Putamen (tissue), 1 donor: ENCODE data around the gene FRMD4A.

Experiments
- DNase-seq: peaks from one replicate; pipeline ENCODE4 v3.0.0-alpha.2; 2016; ENCODE audit warnings: low spot score

The FRMD4A gene

GRCh38 chr10:13699216-13699615 lies 631.5 kb downstream of the FRMD4A start:
- DNase-seq, result no peak

- no peak for DNase-seq
These were observed 632.5 kb downstream of the FRMD4A start for GRCh38 chr10:13698217-13698616.

GRCh38 chr10:13696071-13696470 lies 634.7 kb downstream of the FRMD4A start:
- no peak for DNase-seq

- DNase-seq, result no peak
These were observed 635.1 kb downstream of the FRMD4A start for GRCh38 chr10:13695588-13695987.

- DNase-seq, result no peak
These were observed 636.7 kb downstream of the FRMD4A start for GRCh38 chr10:13693783-13694700.

- no peak for DNase-seq
These were observed 640.4 kb downstream of the FRMD4A start for GRCh38 chr10:13690281-13690825.

- no peak for DNase-seq
These were observed 644.4 kb downstream of the FRMD4A start for GRCh38 chr10:13686331-13686752.

- no peak for DNase-seq
These were observed 644.8 kb downstream of the FRMD4A start for GRCh38 chr10:13685885-13686284.

- no peak for DNase-seq
These were observed 645.8 kb downstream of the FRMD4A start for GRCh38 chr10:13684806-13685482.

GRCh38 chr10:13684252-13684791 lies 646.4 kb downstream of the FRMD4A start:
- peak; percentile 59 for DNase-seq

- DNase-seq, result no peak
These were observed 647.7 kb downstream of the FRMD4A start for GRCh38 chr10:13683017-13683416.

GRCh38 chr10:13681960-13682359 lies 648.8 kb downstream of the FRMD4A start:
- DNase-seq, result no peak

- no peak for DNase-seq
These were observed 649.2 kb downstream of the FRMD4A start for GRCh38 chr10:13681528-13681927.

- DNase-seq, result no peak
These were observed 649.6 kb downstream of the FRMD4A start for GRCh38 chr10:13681095-13681494.

GRCh38 chr10:13678101-13678843 lies 652.5 kb downstream of the FRMD4A start:
- no peak for DNase-seq

- no peak for DNase-seq
These were observed 655.8 kb downstream of the FRMD4A start for GRCh38 chr10:13674645-13675588.

GRCh38 chr10:13673156-13673555 lies 657.6 kb downstream of the FRMD4A start:
- DNase-seq, result no peak

- DNase-seq, result no peak
These were observed 658.2 kb downstream of the FRMD4A start for GRCh38 chr10:13672548-13672947.

- no peak for DNase-seq
These were observed 658.8 kb downstream of the FRMD4A start for GRCh38 chr10:13671904-13672303.

- DNase-seq, result no peak
These were observed 660.4 kb downstream of the FRMD4A start for GRCh38 chr10:13670311-13670710.

GRCh38 chr10:13669901-13670300 lies 660.8 kb downstream of the FRMD4A start:
- DNase-seq, result no peak
